ENCODE measurements around the gene RAP2A.

DNA sequence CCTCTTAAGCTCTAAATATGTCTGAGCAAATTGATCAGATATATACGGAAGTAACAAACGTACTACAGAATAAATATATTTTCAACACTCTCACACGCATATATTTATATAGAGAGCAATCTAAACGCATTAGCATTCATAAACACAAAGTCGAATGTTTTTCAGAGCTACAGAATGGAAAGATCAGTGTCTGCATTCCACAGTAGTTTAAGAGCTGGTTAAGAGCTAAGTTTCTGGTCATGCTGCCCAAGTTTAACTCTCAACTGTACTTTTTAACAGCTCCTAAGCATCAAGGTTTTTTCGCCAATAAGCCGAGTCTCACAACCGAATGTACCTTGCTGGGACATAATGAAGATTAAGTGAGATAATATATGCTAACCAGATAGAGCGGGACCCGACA lies 36.7 kb upstream of the RAP2A start:
- TF ChIP-seq, protein P1, sequence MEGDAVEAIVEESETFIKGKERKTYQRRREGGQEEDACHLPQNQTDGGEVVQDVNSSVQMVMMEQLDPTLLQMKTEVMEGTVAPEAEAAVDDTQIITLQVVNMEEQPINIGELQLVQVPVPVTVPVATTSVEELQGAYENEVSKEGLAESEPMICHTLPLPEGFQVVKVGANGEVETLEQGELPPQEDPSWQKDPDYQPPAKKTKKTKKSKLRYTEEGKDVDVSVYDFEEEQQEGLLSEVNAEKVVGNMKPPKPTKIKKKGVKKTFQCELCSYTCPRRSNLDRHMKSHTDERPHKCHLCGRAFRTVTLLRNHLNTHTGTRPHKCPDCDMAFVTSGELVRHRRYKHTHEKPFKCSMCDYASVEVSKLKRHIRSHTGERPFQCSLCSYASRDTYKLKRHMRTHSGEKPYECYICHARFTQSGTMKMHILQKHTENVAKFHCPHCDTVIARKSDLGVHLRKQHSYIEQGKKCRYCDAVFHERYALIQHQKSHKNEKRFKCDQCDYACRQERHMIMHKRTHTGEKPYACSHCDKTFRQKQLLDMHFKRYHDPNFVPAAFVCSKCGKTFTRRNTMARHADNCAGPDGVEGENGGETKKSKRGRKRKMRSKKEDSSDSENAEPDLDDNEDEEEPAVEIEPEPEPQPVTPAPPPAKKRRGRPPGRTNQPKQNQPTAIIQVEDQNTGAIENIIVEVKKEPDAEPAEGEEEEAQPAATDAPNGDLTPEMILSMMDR (IDR thresholded peaks at IDR 0.05; ENCODE audit: borderline replicate concordance, extremely low read depth, low read length, poor library complexity, severe bottlenecking) = no peak
- no peak for TF ChIP-seq EZH2 (IDR thresholded peaks at IDR 0.05; ENCODE audit: borderline replicate concordance, low read depth, low read length, severe bottlenecking)

Data from DND-41 (cell line).